Mesodermal cell (in vitro differentiated cells): Measurements from ENCODE around the gene IPCEF1. TPM values are rescaled to one million over a fixed set of nuclear protein-coding genes. Genes with fewer than 3 reads are reported as not detected.

Experiments used
- H3K27ac ChIP-seq: 2 replicates; pipeline ENCODE4 v1.7.0; 2013; ENCODE audit warnings: mild to moderate bottlenecking, low read depth, low read length, moderate library complexity; ENCODE audit not compliant: severe bottlenecking
- H3K36me3 ChIP-seq: 2 replicates; pipeline ENCODE4 v1.7.1; 2013; ENCODE audit warnings: mild to moderate bottlenecking, low read length, moderate library complexity; ENCODE audit not compliant: control insufficient read depth, insufficient read depth
- H3K4me1 ChIP-seq: one replicate; pipeline ENCODE4 v1.7.1; 2013; ENCODE audit warnings: mild to moderate bottlenecking, low read length; ENCODE audit not compliant: insufficient read depth, control insufficient read depth, poor library complexity, severe bottlenecking
- H3K4me3 ChIP-seq: 2 replicates; pipeline ENCODE4 v1.7.0; 2013; ENCODE audit warnings: low read length, control low read depth, mild to moderate bottlenecking; ENCODE audit not compliant: insufficient read depth, poor library complexity, severe bottlenecking; ENCODE audit errors: extremely low read depth
- H3K9me3 ChIP-seq: 2 replicates; pipeline ENCODE4 v1.7.1; 2013; ENCODE audit warnings: mild to moderate bottlenecking, low read length, moderate library complexity; ENCODE audit not compliant: control insufficient read depth
- WGBS, 2 experiments: methylation state at CpG; one replicate each; pipeline ENCODE4 v1.1.5; 2013; ENCODE audit warnings: missing lambda C conversion rate in 2 of 2; ENCODE audit not compliant: insufficient coverage in 2 of 2; 5-methylcytosine and 5-hydroxymethylcytosine counted together
- polyA plus RNA-seq, 2 experiments: library from polyadenylated mRNA; stranded (reverse); fragments of 50-300 nt; gene quantifications; one replicate each; pipeline ENCODE4 v1.2.3, GENCODE V29; 2013

IPCEF1 gene, protein sequence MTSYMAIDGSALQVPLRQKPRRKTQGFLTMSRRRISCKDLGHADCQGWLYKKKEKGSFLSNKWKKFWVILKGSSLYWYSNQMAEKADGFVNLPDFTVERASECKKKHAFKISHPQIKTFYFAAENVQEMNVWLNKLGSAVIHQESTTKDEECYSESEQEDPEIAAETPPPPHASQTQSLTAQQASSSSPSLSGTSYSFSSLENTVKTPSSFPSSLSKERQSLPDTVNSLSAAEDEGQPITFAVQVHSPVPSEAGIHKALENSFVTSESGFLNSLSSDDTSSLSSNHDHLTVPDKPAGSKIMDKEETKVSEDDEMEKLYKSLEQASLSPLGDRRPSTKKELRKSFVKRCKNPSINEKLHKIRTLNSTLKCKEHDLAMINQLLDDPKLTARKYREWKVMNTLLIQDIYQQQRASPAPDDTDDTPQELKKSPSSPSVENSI
- 0.07 TPM for polyA plus RNA-seq (2013, experiment 1 of 2)
- 0.05 TPM for polyA plus RNA-seq (2013, experiment 2 of 2)

DNA sequence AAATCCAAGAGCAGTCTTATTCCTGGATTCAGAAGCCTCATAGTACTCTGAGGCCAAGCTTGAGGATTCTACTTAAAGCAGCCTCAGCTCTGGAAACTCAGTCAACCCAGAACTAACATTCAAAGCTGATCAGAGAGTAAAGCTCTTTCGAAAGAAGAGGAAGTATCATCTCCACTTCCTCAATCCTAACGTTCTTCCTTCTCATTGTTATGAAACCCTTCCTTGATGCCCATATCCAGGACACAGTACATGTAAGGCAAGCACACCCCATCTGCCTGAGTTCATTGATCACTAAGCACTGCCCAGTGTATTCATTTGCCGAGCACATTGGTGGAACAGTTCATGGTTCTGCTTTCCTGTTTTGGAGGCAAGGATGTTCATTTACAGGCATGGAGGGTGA, at the start of gene IPCEF1:
Gene IPCEF1, minus strand, starts transcription at position 114 of the 400 bp plus-strand sequence. CDS start 90,856 bp downstream, outside the sequence.
- Histone ChIP-seq H3K27ac (no peak within 1 kb of the TSS), H3K9me3 (no peaks in the 10 kb centered on the region), H3K4me1 (no peaks in the 10 kb centered on the region), H3K36me3 (no peaks in the 10 kb centered on the region), H3K4me3 (no peak within 1 kb of the TSS)
- 90 to 92% methylated on average over 2 of the region's 3 CpGs for WGBS, 2 experiments

DNA sequence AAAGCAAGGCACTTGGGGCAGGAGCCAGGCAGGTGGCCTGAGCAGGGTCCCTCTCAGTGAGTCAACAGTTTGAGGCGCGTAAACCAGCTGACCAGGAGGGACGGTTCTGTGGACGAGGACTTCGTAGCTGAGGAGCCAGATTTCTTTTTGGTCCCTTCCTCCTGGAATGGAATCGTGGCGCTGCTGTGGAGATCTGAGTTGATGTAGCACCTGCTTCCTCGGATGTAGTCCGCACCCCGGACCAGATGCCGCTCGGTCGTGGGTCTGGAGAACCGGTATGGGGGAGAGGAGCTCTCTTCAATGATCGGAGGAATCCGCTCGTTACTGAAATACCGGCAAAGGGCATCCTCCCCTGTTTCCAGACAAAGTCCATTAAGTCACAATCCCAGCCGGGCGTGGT, 49.7 kb upstream of the IPCEF1 start:
- Histone ChIP-seq H3K36me3 (peaks cover 9% of the 10 kb centered on the region), H3K9me3 (no peaks in the 10 kb centered on the region), H3K4me1 (peaks cover 13% of the 10 kb centered on the region), H3K4me3 (no peak overlapping the region), H3K27ac (no peak overlapping the region)
- WGBS, 2 experiments = 90 to 94% methylated on average over 13 to 19 of the region's 20 CpGs

DNA sequence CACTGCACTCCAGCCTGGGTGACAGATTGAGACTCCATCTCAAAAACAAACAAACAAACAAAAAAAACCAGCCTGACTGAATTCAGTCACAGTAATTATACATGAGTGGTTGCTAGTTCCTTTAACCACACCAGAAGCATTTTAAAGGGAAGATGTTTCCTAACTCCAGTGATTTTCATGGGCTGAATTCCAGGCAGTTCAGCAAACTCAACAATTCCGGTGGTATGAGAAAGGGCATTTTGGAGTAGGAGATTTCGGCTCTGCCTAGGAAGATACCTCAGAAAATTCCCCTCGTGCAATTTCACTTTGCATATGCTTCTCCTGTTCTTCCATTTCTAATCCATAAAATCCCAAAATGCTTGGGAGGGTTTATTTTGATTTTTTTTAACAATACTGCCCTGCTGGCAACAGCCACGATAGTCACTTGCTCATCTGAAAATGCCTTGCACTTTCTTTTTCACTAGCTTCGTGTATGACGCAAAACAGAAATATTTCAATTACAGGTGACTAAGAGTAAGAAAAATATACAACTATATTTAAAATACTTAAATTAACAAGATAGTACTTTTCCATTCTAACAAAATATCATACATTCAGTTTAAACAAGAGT, 48.3 kb upstream of the IPCEF1 start:
- WGBS, 2 experiments = 83% methylated on average over 1 of the region's 6 CpGs; no CpG with 5 or more reads in 1 of the 2 experiments
- H3K9me3 ChIP-seq = no peaks in the 10 kb centered on the region
- H3K27ac ChIP-seq = no peak overlapping the region
- no peak overlapping the region for H3K4me3 ChIP-seq
- H3K36me3 ChIP-seq = peaks cover 14% of the 10 kb centered on the region
- H3K4me1 ChIP-seq = peaks cover 3% of the 10 kb centered on the region

DNA sequence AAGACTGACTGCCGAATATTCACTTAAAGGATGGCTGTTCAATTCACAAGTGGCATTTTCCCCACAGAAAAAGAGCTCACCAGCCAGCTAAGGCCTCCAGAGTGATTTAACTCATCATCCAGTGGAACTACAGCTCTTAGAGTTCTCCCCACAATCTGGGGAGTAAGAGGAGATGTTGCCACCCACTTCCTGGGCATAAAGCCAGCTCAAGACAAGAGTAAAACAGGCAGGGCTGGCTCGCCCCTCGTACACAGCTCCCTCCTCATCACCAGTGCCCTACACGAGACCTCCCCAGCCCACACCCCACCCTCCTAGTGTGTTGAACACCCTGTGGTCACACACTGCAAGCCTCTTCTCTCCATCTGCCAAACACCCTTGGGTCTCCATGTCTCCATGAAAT, 47.2 kb upstream of the IPCEF1 start:
- Histone ChIP-seq H3K27ac (no peak overlapping the region), H3K4me1 (peaks cover 12% of the 10 kb centered on the region), H3K36me3 (peaks cover 14% of the 10 kb centered on the region), H3K4me3 (no peak overlapping the region), H3K9me3 (no peaks in the 10 kb centered on the region)
- 89 to 93% methylated on average over 4 of the region's 4 CpGs for WGBS, 2 experiments

DNA sequence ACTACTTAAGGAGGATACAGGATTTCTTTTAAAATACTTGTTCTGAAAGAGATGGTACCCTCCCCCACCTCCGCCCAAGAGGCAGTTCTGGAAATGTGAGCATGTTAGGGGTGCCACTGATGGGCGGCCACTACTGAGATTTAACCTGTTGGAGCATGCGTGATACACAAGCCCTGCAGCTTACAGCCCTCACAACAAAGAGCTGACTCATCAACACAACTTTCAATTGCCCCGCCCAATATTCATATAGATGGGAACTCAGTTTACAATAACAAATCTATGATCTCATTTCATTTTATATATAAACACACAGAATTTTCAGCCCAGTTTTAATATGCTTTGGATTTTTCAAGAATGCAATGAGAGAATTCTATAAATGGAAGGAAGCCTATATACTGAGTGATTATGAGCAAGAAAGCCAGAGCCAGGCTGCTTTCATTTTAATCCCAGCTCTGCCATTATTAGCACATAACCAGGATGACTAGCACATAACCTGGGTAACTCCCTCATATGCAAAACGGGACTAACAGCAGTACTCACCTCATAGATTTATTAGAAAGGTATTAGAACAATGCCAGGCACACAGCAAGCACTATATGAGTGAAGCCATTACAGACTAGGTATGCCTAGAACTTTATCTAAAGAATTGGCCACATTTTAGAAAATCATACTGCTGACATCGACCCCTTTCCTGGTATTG, 45.6 kb upstream of the IPCEF1 start:
- Histone ChIP-seq H3K27ac (no peak overlapping the region), H3K9me3 (no peaks in the 10 kb centered on the region), H3K36me3 (peaks cover 17% of the 10 kb centered on the region), H3K4me3 (no peak overlapping the region), H3K4me1 (peaks cover 12% of the 10 kb centered on the region)
- WGBS, 2 experiments = 100% methylated on average over 2 to 3 of the region's 6 CpGs

DNA sequence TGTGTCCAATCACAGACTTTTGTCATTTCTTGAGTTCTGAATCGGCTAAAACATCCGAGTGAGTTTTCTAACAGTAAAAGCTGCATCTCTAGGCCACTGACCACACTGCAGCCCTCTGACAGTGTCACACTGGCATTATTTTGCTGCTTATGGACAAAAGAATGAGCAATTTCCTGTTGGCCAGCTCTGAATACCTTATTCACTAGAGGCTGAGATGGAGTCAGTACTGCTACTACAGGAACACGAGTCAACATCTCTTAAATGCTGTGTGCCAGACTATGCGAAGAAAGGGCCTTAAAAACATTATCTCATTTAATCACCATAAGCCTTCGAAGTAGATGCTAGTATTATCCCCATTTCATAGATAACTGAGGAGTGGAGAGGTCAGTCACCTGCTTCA, 42.5 kb upstream of the IPCEF1 start:
- WGBS, 2 experiments = 73 to 96% methylated on average over 3 of the region's 5 CpGs
- peak overlapping the region; percentile 41 for H3K27ac ChIP-seq
- H3K4me3 ChIP-seq = no peak overlapping the region
- H3K4me1 ChIP-seq = peaks cover 12% of the 10 kb centered on the region
- H3K36me3 ChIP-seq = peaks cover 10% of the 10 kb centered on the region
- no peaks in the 10 kb centered on the region for H3K9me3 ChIP-seq

DNA sequence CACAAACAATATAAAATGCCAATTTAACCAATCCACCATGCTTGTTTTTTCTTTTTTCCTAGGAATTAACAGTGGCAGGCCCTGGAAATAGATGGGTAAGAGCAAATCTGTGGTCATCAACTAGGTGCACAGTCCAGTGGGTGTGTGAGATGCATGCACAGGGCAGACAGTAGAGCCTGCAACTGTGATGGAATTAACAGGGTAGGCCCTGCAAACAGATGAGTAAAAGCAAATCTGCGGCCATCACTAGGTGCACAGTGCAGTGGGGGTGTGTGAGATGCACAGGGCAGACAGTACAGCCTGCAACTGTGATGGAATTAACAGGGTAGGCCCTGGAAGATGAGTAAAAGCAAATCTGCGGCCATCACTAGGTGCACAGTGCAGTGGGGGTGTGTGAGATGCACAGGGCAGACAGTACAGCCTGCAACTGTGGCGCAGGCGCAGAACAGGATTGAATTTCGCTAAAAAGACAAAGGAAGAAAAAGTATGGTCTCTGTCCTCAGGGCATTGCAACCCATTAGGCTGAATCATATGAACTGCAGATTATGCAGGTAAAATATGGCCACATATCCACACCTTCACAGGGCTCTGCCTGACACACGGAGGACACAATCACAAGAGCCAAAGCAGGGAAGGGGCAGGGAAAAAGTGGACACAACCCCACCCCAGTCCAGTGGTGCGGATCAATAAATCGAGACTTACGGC, 41.0 kb upstream of the IPCEF1 start:
- Histone ChIP-seq H3K27ac (no peak overlapping the region), H3K4me3 (no peak overlapping the region), H3K9me3 (no peaks in the 10 kb centered on the region), H3K4me1 (peaks cover 12% of the 10 kb centered on the region), H3K36me3 (peaks cover 10% of the 10 kb centered on the region)
- WGBS, 2 experiments = 89 to 99% methylated on average over 9 of the region's 9 CpGs

DNA sequence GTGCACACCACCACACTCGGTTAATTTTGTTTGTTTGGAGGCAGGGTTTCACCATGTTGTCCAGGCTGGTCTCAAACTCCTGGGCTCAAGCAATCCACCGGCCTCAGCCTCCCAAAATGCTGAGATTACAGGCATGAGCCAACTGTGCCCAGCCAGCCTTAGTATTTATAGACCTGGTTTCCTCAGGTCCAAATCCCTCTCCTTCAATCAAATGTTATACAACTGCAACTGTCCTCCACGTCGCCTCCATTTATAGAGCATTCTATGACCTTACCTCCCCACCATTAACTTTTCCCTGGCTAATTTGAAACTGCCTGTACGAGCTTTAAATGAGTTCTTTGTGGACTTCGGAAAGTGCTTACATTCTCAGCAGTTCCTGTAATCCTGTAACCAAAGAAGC, 39.3 kb upstream of the IPCEF1 start:
- Histone ChIP-seq H3K27ac (no peak overlapping the region), H3K4me3 (no peak overlapping the region), H3K4me1 (peaks cover 12% of the 10 kb centered on the region), H3K9me3 (no peaks in the 10 kb centered on the region), H3K36me3 (peaks cover 3% of the 10 kb centered on the region)
- 90 to 98% methylated on average over 4 to 5 of the region's 6 CpGs for WGBS, 2 experiments

DNA sequence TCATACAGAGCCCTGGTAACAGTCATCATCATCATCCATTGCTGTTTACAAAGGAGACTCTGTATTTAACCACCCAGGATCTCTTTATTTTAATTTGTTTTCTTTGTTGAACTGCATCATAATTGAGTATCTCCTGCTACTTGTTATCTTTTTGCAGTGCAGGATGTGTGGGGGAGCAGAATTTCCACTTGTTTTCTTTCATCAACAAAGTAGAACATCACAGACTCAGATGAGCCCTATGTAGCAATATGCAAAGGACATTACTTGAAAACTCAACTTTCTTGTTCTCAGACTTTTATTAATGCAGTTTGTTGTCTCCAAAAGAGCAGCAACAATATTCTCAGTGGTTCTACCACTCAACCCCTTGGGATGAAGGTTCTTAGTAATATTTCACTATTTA, 38.7 kb upstream of the IPCEF1 start:
- H3K27ac ChIP-seq = no peak overlapping the region
- peaks cover 12% of the 10 kb centered on the region for H3K4me1 ChIP-seq
- H3K36me3 ChIP-seq = peaks cover 3% of the 10 kb centered on the region
- H3K4me3 ChIP-seq = no peak overlapping the region
- H3K9me3 ChIP-seq = no peaks in the 10 kb centered on the region

DNA sequence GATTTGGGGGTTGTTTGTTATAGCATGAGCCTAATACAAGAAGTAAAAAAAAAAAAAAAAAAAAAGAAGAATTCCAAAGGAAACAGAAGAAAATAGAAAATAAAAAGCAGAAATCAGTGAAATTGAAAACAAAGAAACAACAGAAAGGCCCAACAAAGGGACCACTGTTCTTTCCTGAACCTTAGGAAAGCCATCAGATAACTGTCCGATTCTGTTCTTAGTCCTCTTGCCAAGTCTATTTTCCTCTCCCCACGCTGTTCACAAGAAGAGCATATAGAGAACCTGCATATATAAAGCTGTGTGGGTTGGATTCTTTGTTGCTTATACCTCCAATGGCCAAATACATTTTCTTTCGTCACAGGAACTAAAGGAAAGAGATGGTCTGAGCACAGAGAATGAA, 38.0 kb upstream of the IPCEF1 start:
- Histone ChIP-seq H3K9me3 (no peaks in the 10 kb centered on the region), H3K27ac (no peak overlapping the region)
- WGBS, 2 experiments = 93 to 100% methylated on average over 1 to 2 of the region's 3 CpGs

More for the DNA sequence above, 38.0 kb upstream of the IPCEF1 start:
- H3K4me1 ChIP-seq = peaks cover 7% of the 10 kb centered on the region
- peaks cover 3% of the 10 kb centered on the region for H3K36me3 ChIP-seq
- no peak overlapping the region for H3K4me3 ChIP-seq
